GM21825 (cell line): ENCODE data around the gene GLP2R.
"Not testable (repeated sequence)": the region's sequence is repeated elsewhere in the genome, so short reads cannot be mapped to it uniquely, and the experiment has no call there.

Source experiments
- ATAC-seq: cut with Tn5 transposase; IDR thresholded peaks from one replicate; pipeline ENCODE4 v1.9.1; 2021; ENCODE audit warnings: mild to moderate bottlenecking, moderate library complexity; ENCODE audit not compliant: unreplicated experiment

Gene GLP2R, protein sequence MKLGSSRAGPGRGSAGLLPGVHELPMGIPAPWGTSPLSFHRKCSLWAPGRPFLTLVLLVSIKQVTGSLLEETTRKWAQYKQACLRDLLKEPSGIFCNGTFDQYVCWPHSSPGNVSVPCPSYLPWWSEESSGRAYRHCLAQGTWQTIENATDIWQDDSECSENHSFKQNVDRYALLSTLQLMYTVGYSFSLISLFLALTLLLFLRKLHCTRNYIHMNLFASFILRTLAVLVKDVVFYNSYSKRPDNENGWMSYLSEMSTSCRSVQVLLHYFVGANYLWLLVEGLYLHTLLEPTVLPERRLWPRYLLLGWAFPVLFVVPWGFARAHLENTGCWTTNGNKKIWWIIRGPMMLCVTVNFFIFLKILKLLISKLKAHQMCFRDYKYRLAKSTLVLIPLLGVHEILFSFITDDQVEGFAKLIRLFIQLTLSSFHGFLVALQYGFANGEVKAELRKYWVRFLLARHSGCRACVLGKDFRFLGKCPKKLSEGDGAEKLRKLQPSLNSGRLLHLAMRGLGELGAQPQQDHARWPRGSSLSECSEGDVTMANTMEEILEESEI

DNA sequence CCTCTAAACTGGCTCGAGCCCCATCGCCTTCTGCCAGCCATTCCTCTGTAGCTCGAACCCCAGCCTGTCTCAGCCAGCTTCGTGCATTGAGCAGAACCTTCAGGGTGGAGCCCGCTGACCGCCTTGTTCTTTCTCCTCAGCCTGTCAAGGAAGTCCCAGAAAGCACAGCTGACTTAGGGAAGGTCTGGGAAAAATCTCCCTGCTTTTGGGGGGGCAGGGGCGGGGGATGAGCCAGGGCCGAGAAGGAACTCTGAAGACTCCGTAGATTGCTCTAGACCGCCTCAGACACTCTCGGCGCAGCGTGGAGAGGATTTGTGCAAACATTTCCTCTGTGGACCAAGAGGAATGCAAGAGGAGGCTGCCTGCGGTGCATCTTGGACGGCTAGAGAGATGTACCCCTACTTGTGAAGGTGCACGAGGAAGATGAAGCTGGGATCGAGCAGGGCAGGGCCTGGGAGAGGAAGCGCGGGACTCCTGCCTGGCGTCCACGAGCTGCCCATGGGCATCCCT is at the start of gene GLP2R:
Gene GLP2R, plus strand, starts transcription at position 284 of the 510 bp plus-strand sequence. Its CDS starts 140 bp downstream, at position 424.
- no peak for ATAC-seq

- no peak for ATAC-seq
Observed at GRCh38 chr17:9776911-9777310, 48.8 kb upstream of the GLP2R start.

DNA sequence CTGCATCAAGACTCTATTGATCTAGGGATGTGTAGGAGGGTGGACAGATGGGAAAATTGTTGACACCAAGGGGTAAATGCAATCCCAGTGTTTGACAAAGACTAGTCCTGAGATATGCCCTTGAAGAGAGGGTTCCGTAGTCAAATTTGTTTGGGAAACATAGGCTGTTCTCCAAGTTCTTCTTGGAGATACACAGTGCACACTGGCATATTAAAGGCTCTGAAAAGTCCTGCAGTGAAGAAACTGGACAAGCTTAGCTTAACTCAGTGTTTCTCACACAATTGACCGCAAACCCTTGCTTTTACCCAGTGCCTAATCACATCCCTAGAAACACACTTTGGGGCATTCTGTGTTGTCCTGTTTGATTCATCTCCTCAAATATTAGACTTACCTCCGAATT is 45.2 kb upstream of the GLP2R start:
- no peak for ATAC-seq

DNA sequence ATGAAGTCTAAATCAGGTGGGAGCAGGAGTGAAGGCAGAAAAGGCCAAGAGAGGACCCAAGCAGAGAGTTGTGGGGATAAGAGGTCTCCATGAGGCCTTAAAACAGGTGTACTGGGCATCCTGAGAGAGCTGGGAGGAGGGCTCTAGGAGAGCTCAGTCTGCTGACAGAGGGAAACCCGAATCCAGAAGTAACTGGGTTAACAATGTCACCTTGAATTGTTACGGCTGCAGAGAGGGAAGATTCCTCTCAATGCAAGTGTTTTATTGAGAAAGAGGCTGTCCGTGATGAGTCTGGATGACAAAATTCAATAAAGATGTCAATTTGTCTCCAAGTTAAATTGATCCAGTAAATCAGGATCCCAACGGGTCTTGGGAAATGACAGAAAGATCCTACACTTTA is 42.7 kb upstream of the GLP2R start:
- ATAC-seq: no peak

DNA sequence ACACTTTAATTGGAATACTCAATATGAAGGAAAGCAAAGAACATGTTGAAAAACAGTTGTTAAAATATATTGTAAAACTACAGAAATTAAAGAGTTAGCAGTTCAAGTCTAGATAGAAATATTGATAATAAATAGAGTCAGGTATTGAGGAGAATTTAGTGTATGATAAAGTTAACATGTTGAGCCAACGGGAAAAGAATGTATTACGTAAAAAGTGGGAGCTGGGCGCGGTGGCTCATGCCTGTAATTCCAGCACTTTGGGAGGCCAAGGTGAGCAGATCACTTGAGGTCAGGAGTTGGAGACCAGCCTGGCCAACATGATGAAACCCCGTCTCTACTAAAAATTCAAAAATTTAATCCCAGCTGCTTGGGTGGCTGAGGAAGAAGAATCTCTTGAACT is 42.3 kb upstream of the GLP2R start:
- ATAC-seq: not testable (repeated sequence)

DNA sequence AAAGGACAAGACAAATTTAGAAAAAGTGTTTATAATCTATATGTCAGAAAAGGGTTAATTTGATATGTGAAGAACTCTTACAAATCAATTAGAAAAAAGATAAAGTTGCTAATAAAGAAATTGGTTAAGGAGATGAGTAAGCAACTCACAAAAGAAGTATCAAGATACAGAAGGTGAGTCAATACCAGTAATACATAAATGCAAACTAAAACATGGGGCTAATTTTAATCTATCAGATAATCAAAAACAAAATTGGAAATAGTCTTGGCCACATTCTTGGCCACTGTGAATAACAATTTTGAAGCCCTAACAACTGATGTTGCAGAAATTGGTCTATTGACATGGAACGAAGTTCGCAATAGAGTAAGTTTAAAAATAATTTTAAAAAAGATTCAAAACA is 41.2 kb upstream of the GLP2R start:
- ATAC-seq: no peak

DNA sequence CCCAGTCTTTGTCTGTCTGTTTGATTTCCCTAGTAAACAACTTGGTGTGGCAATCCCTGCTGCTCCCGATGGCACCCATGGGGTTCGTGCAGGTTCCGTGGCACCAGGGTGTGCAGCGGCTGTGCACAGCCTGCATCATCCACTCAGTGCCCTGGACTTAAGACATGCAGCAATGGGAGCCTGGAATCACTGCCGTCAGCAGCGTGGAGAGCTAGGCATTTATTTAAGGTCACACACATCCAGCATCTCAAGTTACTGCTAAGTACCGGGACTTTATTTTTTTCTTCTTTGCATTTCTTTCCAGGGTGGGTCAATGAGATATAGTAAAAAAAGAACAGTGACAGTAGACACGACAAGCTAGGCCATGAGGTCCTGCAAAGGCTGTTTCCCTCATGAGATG is 37.1 kb upstream of the GLP2R start:
- ATAC-seq: no peak

- no peak for ATAC-seq
Observed at GRCh38 chr17:9790316-9790715, 35.4 kb upstream of the GLP2R start.

DNA sequence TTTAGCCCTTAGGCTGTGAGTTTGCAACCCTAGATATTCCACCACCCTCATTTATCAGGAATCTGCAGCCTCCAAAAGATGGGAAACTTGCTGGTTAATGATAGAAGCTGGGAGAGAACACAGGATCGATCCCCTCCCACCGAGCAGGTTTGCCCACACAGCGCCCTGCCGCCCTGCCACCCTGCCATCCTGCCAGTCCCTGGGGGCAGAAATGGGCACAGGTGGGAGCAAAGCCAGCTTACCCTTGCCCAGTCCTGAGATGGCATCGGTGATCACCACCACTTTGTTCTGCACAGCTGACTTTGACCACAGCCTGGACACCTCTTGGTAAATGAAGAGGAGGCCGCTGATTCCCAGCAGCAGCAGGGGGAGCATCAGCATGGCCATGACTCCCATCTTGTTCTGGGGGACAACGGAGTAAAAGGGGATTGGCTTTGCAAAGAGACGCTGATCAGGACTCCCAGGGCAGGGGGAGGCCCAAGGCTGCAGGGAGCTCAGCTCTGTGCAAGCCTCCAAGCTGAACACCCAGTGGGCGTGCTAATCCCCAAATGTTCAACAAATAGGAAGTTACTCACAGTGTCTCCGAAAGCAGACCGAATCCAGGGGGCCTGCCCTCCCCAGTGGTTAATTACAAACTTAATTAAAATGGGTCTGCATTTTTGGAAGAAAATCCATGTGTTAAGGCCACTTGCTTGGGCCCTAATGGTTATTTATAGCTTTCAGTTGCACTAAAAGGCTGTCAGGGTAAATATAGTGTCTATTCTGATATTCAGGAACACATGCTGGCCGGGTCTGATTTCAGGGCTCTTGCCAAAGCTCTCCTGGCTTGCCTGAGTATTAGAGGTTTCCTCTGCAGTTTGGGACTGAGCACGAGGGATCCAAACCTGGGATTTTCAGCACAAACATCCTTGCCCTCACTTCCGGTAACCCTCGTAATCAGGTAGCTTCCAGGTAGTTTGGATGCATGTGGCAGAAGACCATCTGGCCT is 34.5 kb upstream of the GLP2R start, which contains the start of gene DHRS7C:
Gene DHRS7C, minus strand, starts transcription at position 704 of the 988 bp plus-strand sequence. Its CDS starts 308 bp downstream, at position 396.
- ATAC-seq: no peak

GRCh38 chr17:9792181-9792840 is 33.4 kb upstream of the GLP2R start:
- no peak for ATAC-seq

DNA sequence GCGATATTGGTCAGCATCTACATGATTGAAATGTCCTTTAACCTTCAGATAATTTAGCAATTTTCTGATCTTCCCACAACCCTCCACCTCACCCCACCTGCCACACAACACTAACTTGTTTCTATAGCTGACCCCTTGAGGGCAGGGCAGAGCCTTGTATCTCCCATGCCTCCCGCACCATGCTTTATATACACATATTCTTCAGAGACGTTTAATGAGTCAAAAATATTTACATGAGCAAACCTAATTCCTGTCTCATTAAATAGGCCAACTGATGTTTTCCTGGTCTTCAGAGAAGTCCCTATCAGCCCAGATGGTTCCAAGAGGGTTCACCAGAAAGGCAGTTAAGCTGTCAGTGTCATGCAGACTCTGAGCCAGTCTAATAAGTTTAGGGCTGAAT is 27.7 kb upstream of the GLP2R start:
- no peak for ATAC-seq

- no peak for ATAC-seq
Observed at GRCh38 chr17:9798724-9799123, 27.0 kb upstream of the GLP2R start.

DNA sequence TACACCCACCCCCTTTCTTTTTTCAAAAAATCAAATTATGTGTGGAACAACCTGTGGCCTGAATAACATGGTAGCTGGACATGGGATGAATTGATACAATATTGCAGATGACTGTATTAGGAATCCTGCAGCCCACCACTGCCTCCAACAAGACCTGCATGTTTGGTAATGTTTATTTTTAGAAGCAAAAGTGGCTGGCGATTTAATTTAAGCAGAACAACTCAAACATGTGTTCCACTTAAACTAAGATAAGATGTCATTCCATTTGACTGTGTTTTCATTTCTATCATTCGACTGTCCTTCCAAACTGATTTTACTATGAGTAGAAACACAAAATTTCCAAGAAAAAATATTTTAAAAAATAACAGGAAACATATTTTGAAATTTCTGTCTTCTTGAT is 24.2 kb upstream of the GLP2R start:
- ATAC-seq: no peak

GRCh38 chr17:9802294-9802693 is 23.4 kb upstream of the GLP2R start:
- ATAC-seq: no peak

DNA sequence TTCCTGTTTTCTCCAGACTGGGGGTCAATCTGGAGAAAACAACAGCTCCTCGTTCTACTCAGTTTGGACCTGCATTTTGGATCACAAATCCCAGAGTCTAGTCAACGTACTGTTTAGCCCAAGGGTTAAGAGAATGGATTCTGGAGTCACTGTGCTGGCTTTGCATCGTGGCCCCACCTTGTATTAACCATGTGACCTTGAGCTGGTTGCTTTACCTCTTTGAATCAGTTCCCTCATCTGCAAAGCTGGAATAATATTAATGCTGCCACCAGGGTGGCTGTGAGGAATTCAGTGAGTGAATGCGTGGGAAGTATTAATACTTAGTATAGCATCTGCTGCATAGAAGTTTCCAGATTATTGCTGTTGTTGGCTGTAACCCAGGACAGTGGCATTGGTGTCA is 23.0 kb upstream of the GLP2R start:
- no peak for ATAC-seq

- no peak for ATAC-seq
Observed at GRCh38 chr17:9805769-9806168, 20.0 kb upstream of the GLP2R start.

- ATAC-seq: no peak
Observed at GRCh38 chr17:9806699-9807098, 19.0 kb upstream of the GLP2R start.

GRCh38 chr17:9809409-9809808 is 16.3 kb upstream of the GLP2R start:
- no peak for ATAC-seq

GRCh38 chr17:9810100-9810949 is 15.4 kb upstream of the GLP2R start:
- ATAC-seq: no peak

DNA sequence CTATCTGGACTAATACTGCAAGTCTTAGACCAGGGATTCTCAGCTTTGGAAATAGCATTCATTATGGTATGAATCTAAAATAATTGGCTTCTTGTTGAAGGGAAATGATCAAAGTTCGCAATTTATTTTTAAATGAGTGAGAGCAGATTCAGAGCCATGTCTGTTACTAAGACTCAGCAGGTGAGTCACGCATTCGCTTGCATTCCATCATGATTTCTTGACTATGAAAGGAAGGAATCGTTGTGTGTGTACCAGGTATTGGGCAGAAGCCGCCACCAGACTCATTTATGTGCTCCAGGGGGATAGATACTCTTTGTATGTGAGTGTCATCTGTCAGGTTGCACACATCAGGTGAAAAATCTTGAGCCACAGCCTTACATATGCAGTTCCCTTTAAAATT is 14.6 kb upstream of the GLP2R start:
- ATAC-seq: no peak
